Measurements from ENCODE around the gene ASPM. TPM values are rescaled to one million over a fixed set of nuclear protein-coding genes. Genes with fewer than 3 reads are reported as not detected.

Gene ASPM
- total and polyA plus RNA-seq, 2 of the 4 experiments (the other 2 are of a cell fraction), result 7.1 to 27.8 TPM

GRCh38 chr1:197067457-197067818, 79.0 kb downstream of the ASPM start:
- Histone ChIP-seq H2AFZ (replicated peaks; ENCODE audit: low read length, poor library complexity) (no peak overlapping the region), H3K36me3 (ENCODE audit: control insufficient read depth, insufficient read depth, low read length) (no peaks in the 10 kb centered on the region), H3K23ac (ENCODE audit: low read depth, low read length) (no peak overlapping the region), H3K4me3 (ENCODE audit: insufficient read depth, low read depth, low read length) (no peak overlapping the region), H2AK5ac (ENCODE audit: low read depth, low read length) (no peak overlapping the region), H2BK5ac (ENCODE audit: low read depth, low read length, poor library complexity, severe bottlenecking) (no peak overlapping the region), H3K56ac (ENCODE audit: extremely low read depth, insufficient read depth, low read length) (no peak overlapping the region), H2BK15ac (ENCODE audit: low read depth, low read length) (no peak overlapping the region), H3K27ac (ENCODE audit: insufficient read depth, low read length) (no peak overlapping the region), H3K9me1 (ENCODE audit: insufficient read depth, low read length) (no peaks in the 10 kb centered on the region), H3K4me1 (ENCODE audit: control insufficient read depth, insufficient read depth, low read length) (no peaks in the 10 kb centered on the region), H3K9ac (ENCODE audit: low read depth, low read length) (no peak overlapping the region), H3K14ac (replicated peaks; ENCODE audit: low read depth, low read length) (no peak overlapping the region), H4K20me1 (ENCODE audit: insufficient read depth, low read length) (no peaks in the 10 kb centered on the region), H3K9me3 (ENCODE audit: control insufficient read depth, insufficient read depth, low read length) (no peaks in the 10 kb centered on the region), H3K4ac (ENCODE audit: low read depth, low read length) (no peak overlapping the region), H3K18ac (ENCODE audit: low read depth, low read length) (no peak overlapping the region), H4K91ac (ENCODE audit: insufficient read depth, low read depth, low read length) (no peak overlapping the region), H3K79me1 (ENCODE audit: low read depth in 1 of 2, low read length in 2 of 2) (no peaks in the 10 kb centered on the region), H4K5ac (ENCODE audit: low read depth, low read length) (no peak overlapping the region), H3K27me3 (ENCODE audit: control insufficient read depth, insufficient read depth, low read length) (no peaks in the 10 kb centered on the region), H2AK9ac (replicated peaks; ENCODE audit: low read depth, low read length, poor library complexity) (no peak overlapping the region), H2BK120ac (ENCODE audit: low read depth, low read length) (no peak overlapping the region), H2BK20ac (ENCODE audit: low read depth, low read length) (no peak overlapping the region), H3K4me2 (ENCODE audit: low read depth, low read length) (no peak overlapping the region), H4K8ac (ENCODE audit: low read depth in 2 of 2, low read length in 2 of 2) (no peak overlapping the region)
- CTCF ChIA-PET, result no interaction called here
- ATAC-seq (ENCODE audit: low read depth) (no peak), DNase-seq (no peak)
- POLR2A ChIA-PET (ENCODE audit: unreplicated experiment), result no interaction called here
- in situ Hi-C loops (cut with MboI; ENCODE audit: low sequenced_read_pairs), result no loop called here
- no TSS peak for BruUV-seq (replicated peaks)
- TF ChIP-seq CHD1 (IDR thresholded peaks at IDR 0.05; ENCODE audit: low read depth, low read length), result no peak
- TF ChIP-seq POLR2A (IDR thresholded peaks at IDR 0.05; ENCODE audit: low read depth, low read length), result no peak
- no peak for TF ChIP-seq SMC3 (IDR thresholded peaks at IDR 0.05; ENCODE audit: low read depth, low read length)
- TF ChIP-seq FOS (IDR thresholded peaks at IDR 0.05; ENCODE audit: low read depth, low read length), result no peak
- no peak for TF ChIP-seq CEBPB (IDR thresholded peaks at IDR 0.05; ENCODE audit: low read depth, low read length)
- TF ChIP-seq RAD21 (IDR thresholded peaks at IDR 0.05; ENCODE audit: low read length), result no peak
- no peak for TF ChIP-seq RFX5 (IDR thresholded peaks at IDR 0.05; ENCODE audit: low read depth, low read length)
- no peak for TF ChIP-seq USF2 (IDR thresholded peaks at IDR 0.05; ENCODE audit: low read depth, low read length)
- no peak for TF ChIP-seq MXI1 (IDR thresholded peaks at IDR 0.05; ENCODE audit: borderline replicate concordance, low read depth, low read length)
- TF ChIP-seq RCOR1 (IDR thresholded peaks at IDR 0.05; ENCODE audit: insufficient replicate concordance, low read length), result no peak
- no peak for TF ChIP-seq MAFK (IDR thresholded peaks at IDR 0.05; ENCODE audit: low read depth, low read length)
- no peak for TF ChIP-seq MAZ (IDR thresholded peaks at IDR 0.05; ENCODE audit: borderline replicate concordance, low read depth, low read length)
- TF ChIP-seq ELK1 (IDR thresholded peaks at IDR 0.05; ENCODE audit: borderline replicate concordance, low read depth, low read length), result no peak
- TF ChIP-seq NFE2L2 (IDR thresholded peaks at IDR 0.05; ENCODE audit: low read depth, low read length), result no peak
- intact Hi-C loops (cut with micrococcal nuclease), result loop anchor here (10.0 kb wide), 1 partner anchor 243 kb away; no protein-coding TSS in a partner anchor
- dilution Hi-C loops (cut with HindIII; ENCODE audit: low sequenced_read_pairs, unreplicated experiment), result no loop called here

Data from IMR-90 (cell line).